ENCODE results near the gene CACNA2D2.

Gene CACNA2D2

GRCh38 chr3:50524746-50525145 lies 21.3 kb upstream of the CACNA2D2 start:
- no peak for DNase-seq
- no peaks in the 10 kb centered on the region for H3K4me1 ChIP-seq (ENCODE audit: insufficient read depth, low read length)
- H3K27ac ChIP-seq (ENCODE audit: low read length): no peak overlapping the region
- H3K27me3 ChIP-seq (ENCODE audit: insufficient read depth, low read length, poor library complexity): peaks cover 18% of the 10 kb centered on the region
- no peak for ATAC-seq (ENCODE audit: insufficient read depth, low read depth)
- H3K79me2 ChIP-seq (ENCODE audit: insufficient read depth, low read length): no peaks in the 10 kb centered on the region
- no peak overlapping the region for H3K4me3 ChIP-seq (ENCODE audit: low read depth in 1 of 2, low read length in 2 of 2)
- TF ChIP-seq CTCF (IDR thresholded peaks at IDR 0.05; ENCODE audit: borderline replicate concordance, extremely low read depth, low read length, poor library complexity, severe bottlenecking) (no peak), EZH2 (IDR thresholded peaks at IDR 0.05; ENCODE audit: borderline replicate concordance, low read depth, low read length, severe bottlenecking) (no peak)
- no peaks in the 10 kb centered on the region for H3K36me3 ChIP-seq (ENCODE audit: insufficient read depth, low read length)
- H4K20me1 ChIP-seq (ENCODE audit: insufficient read depth, low read length): peaks cover 10% of the 10 kb centered on the region; the same call in 1 of the 2 replicates
- H3K9ac ChIP-seq (ENCODE audit: low read depth, low read length): no peak overlapping the region
- H3K4me2 ChIP-seq (ENCODE audit: insufficient read depth, low read length): no peak overlapping the region
- H2AFZ ChIP-seq (ENCODE audit: low read depth, low read length): no peak overlapping the region
- H3K9me3 ChIP-seq (ENCODE audit: insufficient read depth, low read length, severe bottlenecking): no peaks in the 10 kb centered on the region

DNA sequence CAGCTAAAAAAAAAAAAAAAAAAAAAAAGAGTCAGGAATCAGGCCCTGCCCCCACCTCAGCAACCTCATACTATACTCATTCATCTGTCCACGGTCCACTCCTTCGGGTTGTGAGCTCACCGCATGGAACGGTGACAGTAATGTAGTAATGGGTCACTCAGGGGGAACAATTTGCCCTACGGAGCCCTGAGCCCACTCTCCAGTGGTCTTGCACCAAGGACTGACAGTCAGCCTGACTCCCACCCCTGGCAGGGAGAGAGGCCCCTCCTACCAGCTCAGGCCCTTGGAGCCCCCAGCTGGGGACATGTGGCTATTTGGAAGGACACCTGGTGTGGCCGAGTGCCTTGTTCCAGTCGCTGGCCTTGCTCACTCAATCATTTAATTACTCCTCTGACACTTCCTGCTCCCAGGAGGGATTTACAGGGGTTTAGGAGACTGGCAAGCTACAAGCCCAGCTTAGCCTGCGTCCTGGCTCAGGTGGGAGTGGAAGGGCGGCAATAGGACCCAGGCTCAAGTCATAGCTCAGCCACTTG lies 19.9 kb upstream of the CACNA2D2 start:
- H4K20me1 ChIP-seq (ENCODE audit: insufficient read depth, low read length): peaks cover 13% of the 10 kb centered on the region; the same call in 1 of the 2 replicates
- no peaks in the 10 kb centered on the region for H3K4me1 ChIP-seq (ENCODE audit: insufficient read depth, low read length)
- ATAC-seq (ENCODE audit: insufficient read depth, low read depth): no peak
- H2AFZ ChIP-seq (ENCODE audit: low read depth, low read length): no peak overlapping the region
- no peak for DNase-seq
- H3K4me3 ChIP-seq (ENCODE audit: low read depth in 1 of 2, low read length in 2 of 2): no peak overlapping the region
- TF ChIP-seq CTCF (IDR thresholded peaks at IDR 0.05; ENCODE audit: borderline replicate concordance, extremely low read depth, low read length, poor library complexity, severe bottlenecking) (no peak), EZH2 (IDR thresholded peaks at IDR 0.05; ENCODE audit: borderline replicate concordance, low read depth, low read length, severe bottlenecking) (no peak)
- H3K79me2 ChIP-seq (ENCODE audit: insufficient read depth, low read length): no peaks in the 10 kb centered on the region
- H3K36me3 ChIP-seq (ENCODE audit: insufficient read depth, low read length): no peaks in the 10 kb centered on the region
- no peak overlapping the region for H3K27ac ChIP-seq (ENCODE audit: low read length)
- no peaks in the 10 kb centered on the region for H3K9me3 ChIP-seq (ENCODE audit: insufficient read depth, low read length, severe bottlenecking)
- peaks cover 13% of the 10 kb centered on the region for H3K27me3 ChIP-seq (ENCODE audit: insufficient read depth, low read length, poor library complexity)
- no peak overlapping the region for H3K9ac ChIP-seq (ENCODE audit: low read depth, low read length)
- H3K4me2 ChIP-seq (ENCODE audit: insufficient read depth, low read length): no peak overlapping the region

DNA sequence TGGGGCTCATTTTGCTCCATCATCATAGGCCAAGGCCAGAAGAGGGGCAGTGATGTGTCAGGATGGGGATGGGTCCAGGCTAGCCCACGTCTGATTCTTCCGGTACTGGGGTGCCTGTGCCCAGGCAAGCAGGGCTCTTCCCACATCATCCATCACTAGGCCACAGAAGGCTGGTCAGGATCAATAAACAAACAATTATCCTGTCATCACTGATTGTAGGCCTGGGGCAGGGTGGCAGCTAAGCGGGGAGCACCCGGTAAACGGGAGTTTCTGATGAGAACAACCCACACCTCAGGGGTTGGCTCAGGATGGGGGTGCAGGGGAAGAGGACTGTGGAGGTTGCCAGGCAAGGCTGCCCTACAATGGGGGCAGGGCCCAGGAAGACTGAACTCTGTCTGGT lies 18.1 kb upstream of the CACNA2D2 start:
- Histone ChIP-seq H4K20me1 (ENCODE audit: insufficient read depth, low read length) (0 out of 2 replicates have a peak, but pooled peaks cover 4% of the 10 kb centered on the region), H3K36me3 (ENCODE audit: insufficient read depth, low read length) (no peaks in the 10 kb centered on the region), H3K27ac (ENCODE audit: low read length) (no peak overlapping the region), H3K27me3 (ENCODE audit: insufficient read depth, low read length, poor library complexity) (peaks cover 13% of the 10 kb centered on the region), H3K79me2 (ENCODE audit: insufficient read depth, low read length) (no peaks in the 10 kb centered on the region), H3K9ac (ENCODE audit: low read depth, low read length) (no peak overlapping the region), H3K9me3 (ENCODE audit: insufficient read depth, low read length, severe bottlenecking) (no peaks in the 10 kb centered on the region), H2AFZ (ENCODE audit: low read depth, low read length) (no peak overlapping the region), H3K4me3 (ENCODE audit: low read depth in 1 of 2, low read length in 2 of 2) (no peak overlapping the region), H3K4me1 (ENCODE audit: insufficient read depth, low read length) (no peaks in the 10 kb centered on the region), H3K4me2 (ENCODE audit: insufficient read depth, low read length) (no peak overlapping the region)
- no peak for ATAC-seq (ENCODE audit: insufficient read depth, low read depth)
- no peak for TF ChIP-seq CTCF (IDR thresholded peaks at IDR 0.05; ENCODE audit: borderline replicate concordance, extremely low read depth, low read length, poor library complexity, severe bottlenecking)
- no peak for TF ChIP-seq EZH2 (IDR thresholded peaks at IDR 0.05; ENCODE audit: borderline replicate concordance, low read depth, low read length, severe bottlenecking)
- no peak for DNase-seq

All from DND-41 (cell line).